ENCODE results near the gene ARHGAP5. TPM values are rescaled to one million over a fixed set of nuclear protein-coding genes. Genes with fewer than 3 reads are reported as not detected.

ARHGAP5 gene
- total and polyA plus RNA-seq, 9 of the 15 experiments (the other 6 are each of a cell fraction or from before 2014, with no cell fraction given): 3.1 to 21.8 (median 12.1) TPM

DNA sequence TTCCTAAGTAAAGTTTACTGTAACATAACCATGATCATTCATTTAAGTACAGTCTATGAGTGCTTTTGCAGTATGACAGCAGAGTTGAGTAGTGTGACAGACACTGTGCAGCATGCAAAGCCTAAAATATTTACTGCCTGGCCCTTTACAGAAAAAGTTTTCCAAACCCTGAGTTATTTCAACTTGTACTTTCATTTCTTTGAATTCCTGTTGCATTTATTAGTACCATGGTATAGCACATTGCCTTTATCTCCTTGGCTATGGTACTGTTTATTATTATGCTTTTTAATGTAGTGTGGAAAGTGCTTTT lies 6.2 kb downstream of the ARHGAP5 start:
- no peak overlapping the region for H3K4me3 ChIP-seq
- TF ChIP-seq, protein P1, sequence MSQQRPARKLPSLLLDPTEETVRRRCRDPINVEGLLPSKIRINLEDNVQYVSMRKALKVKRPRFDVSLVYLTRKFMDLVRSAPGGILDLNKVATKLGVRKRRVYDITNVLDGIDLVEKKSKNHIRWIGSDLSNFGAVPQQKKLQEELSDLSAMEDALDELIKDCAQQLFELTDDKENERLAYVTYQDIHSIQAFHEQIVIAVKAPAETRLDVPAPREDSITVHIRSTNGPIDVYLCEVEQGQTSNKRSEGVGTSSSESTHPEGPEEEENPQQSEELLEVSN (IDR thresholded peaks at IDR 0.05; ENCODE audit: borderline replicate concordance in 1 of 2, extremely low read depth in 1 of 2, insufficient read depth in 1 of 2, insufficient read length in 1 of 2, low read depth in 1 of 2, low read length in 1 of 2, poor library complexity in 1 of 2, severe bottlenecking in 1 of 2): no peak
- TF ChIP-seq, protein P2, sequence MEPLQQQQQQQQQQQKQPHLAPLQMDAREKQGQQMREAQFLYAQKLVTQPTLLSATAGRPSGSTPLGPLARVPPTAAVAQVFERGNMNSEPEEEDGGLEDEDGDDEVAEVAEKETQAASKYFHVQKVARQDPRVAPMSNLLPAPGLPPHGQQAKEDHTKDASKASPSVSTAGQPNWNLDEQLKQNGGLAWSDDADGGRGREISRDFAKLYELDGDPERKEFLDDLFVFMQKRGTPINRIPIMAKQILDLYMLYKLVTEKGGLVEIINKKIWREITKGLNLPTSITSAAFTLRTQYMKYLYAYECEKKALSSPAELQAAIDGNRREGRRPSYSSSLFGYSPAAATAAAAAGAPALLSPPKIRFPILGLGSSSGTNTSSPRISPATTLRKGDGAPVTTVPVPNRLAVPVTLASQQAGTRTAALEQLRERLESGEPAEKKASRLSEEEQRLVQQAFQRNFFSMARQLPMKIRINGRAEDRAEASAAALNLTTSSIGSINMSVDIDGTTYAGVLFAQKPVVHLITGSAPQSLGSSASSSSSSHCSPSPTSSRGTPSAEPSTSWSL (CRISPR knock-in tag; IDR thresholded peaks at IDR 0.05; ENCODE audit: borderline replicate concordance): no peak
- no peak for TF ChIP-seq TAF1 (IDR thresholded peaks at IDR 0.05; ENCODE audit: control insufficient read depth, extremely low read depth, insufficient read depth, low read length, severe bottlenecking)
- no peak for TF ChIP-seq SIX5 (IDR thresholded peaks at IDR 0.05; ENCODE audit: borderline replicate concordance in 1 of 2, insufficient read depth in 1 of 2, low read depth in 1 of 2, low read length in 2 of 2)
- TF ChIP-seq NFE2L1 (tag; IDR thresholded peaks at IDR 0.05; ENCODE audit: borderline replicate concordance, low read depth): no peak
- no peak for TF ChIP-seq NONO (IDR thresholded peaks at IDR 0.05; ENCODE audit: low read depth in 2 of 2, low read length in 1 of 2)
- TF ChIP-seq DPF2 (IDR thresholded peaks at IDR 0.05): no peak
- TF ChIP-seq DDX20 (tag; IDR thresholded peaks at IDR 0.05; ENCODE audit: low read depth): no peak
- no peak for TF ChIP-seq ZNF217 (CRISPR knock-in tag; IDR thresholded peaks at IDR 0.05)
- 0 out of 3 replicates have a peak, but pooled peaks have one; percentile 26 for ATAC-seq
- no peaks in the 10 kb centered on the region for H3K9me3 ChIP-seq (replicated peaks; ENCODE audit: control insufficient read depth, insufficient read depth, low read depth, low read length)
- no peaks in the 10 kb centered on the region for H3K36me3 ChIP-seq (ENCODE audit: control insufficient read depth, insufficient read depth, low read length)
- H3K9me1 ChIP-seq (ENCODE audit: control insufficient read depth, insufficient read depth, low read length): no peaks in the 10 kb centered on the region
- no peak for DNase-seq (ENCODE audit: extremely low read depth in 1 of 4, low spot score in 3 of 4)
- H3K27ac ChIP-seq (ENCODE audit: extremely low read depth, low read depth, low read length): no peak overlapping the region
- no peak overlapping the region for H2AFZ ChIP-seq (ENCODE audit: low read depth, low read length)
- FAIRE-seq: no peak
- no peaks in the 10 kb centered on the region for H3K27me3 ChIP-seq (ENCODE audit: control insufficient read depth in 2 of 2, insufficient read depth in 2 of 2, low read length in 2 of 2)
- H3K9ac ChIP-seq (ENCODE audit: insufficient read depth in 1 of 2, low read depth in 2 of 2, low read length in 2 of 2): no peak overlapping the region
- no peak overlapping the region for H3K4me2 ChIP-seq (ENCODE audit: insufficient read depth, low read length)
- in situ Hi-C loops (cut with MboI): loop anchor here (5.0 kb wide), 1 partner anchor 119 kb away; the partner anchor contains the start of genes RNU6-7 and RNU6-8
- CTCF ChIA-PET (ENCODE audit: low intra/inter-chr PET ratio): no interaction called here
- no TSS peak for BruUV-seq (replicated peaks)
- POLR2A ChIA-PET: no interaction called here
- intact Hi-C loops (cut with micrococcal nuclease): no loop called here
- peaks cover 7% of the 10 kb centered on the region; the same call in 1 of the 2 replicates for H4K20me1 ChIP-seq (replicated peaks; ENCODE audit: control insufficient read depth, insufficient read depth, low read length)
- no peaks in the 10 kb centered on the region; a peak in 3 of 5 replicates for H3K4me1 ChIP-seq (replicated peaks in 1 of 2; ENCODE audit: control insufficient read depth in 2 of 2, insufficient read depth in 2 of 2, low read length in 2 of 2)
- peaks cover 90% of the 10 kb centered on the region for H3K79me2 ChIP-seq (ENCODE audit: control insufficient read depth, insufficient read depth, low read length)

All from K562 (cell line).